NCI-H82 (cell line): ENCODE data around the gene SNAI1.

Experiments
- DNase-seq: peaks from one replicate; lab custom pipeline; 2025; lab: John Stamatoyannopoulos, UW

SNAI1 gene

DNA sequence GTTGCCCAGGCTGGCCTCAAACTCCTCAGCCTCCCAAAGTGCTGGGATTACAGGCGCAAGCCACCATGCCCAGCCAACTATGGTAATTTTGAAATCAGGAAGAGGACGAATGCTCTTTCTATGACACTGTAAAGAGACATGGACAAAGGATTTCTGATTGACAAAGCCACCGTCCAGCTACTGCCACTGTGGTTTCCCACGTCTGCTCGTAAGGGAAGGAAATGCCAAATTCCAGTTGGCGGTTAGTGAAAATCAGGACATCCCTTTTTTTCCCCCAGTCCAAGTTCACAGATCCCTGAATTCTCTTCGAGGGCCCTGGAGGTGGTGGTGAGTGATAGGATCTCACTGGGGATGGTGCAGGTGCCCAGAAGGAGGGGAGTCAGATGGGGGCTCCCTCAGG, 31.2 kb downstream of the SNAI1 start:
- no peak for DNase-seq

DNA sequence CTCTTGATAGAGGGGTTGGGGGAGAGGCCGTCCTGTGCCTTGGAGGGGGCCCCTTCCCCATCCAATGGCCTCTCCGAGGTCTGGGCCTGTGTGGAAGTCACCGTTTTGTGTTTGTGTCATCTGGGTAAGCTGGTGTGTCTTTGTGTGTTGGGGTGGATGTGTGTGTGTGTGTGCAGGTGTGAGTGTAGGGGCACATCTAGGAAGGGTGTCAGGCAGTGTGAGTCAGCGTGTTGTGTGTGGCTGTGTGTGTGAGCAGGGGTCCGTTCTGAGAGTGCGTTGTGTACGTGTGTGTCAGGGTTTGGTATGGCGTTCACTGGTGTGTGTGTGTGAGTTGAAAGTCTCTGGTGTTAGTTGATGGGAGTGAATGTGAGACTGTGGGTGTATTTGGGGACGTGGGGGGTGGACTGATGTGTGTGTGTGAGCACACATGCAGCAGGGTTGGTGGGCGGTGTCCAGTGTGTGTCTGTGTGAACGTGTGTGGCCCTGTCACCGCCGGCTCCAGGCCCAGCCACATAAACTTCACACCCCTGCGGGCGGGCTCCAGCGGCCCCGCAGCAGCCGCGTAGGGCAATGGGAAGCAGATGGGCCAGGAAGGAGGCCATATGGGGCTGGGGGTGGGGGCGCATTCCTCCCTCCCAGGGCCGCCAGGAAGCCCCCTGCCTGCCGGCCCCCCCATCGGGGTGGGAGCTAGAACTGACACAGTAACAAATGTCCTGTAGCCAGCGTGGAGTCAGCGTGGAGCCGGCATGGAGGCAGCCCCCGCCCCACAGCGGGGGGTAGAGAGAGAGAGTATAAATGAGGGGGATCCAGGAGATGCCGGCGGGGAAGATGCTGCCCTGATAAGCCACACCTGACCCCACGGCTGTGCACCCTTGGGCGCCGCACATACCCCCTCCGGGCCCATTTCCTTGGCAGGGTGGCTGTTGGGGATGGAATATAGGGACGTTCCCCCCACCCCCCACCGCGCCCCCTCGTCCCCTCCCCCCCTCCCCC, 32.1 kb downstream of the SNAI1 start:
- DNase-seq: peak; percentile 94

DNA sequence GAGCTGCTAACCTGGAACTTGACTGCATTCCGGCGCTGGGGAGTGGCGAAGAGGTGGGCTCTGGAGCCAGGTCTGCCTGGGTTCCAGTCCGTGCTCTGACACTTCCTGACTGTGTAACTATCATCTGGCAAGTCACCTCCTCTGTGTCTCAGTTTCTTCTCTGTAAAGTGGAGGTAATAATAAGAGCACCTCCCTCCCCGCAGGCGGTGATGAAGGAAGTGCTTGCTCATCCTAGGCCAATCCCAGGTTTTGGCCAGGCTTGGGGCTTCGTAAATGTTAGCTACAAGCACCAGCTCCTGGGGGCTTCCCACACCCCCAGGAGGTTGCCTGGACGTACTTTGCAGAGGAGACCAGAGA, 32.8 kb downstream of the SNAI1 start:
- DNase-seq: no peak

DNA sequence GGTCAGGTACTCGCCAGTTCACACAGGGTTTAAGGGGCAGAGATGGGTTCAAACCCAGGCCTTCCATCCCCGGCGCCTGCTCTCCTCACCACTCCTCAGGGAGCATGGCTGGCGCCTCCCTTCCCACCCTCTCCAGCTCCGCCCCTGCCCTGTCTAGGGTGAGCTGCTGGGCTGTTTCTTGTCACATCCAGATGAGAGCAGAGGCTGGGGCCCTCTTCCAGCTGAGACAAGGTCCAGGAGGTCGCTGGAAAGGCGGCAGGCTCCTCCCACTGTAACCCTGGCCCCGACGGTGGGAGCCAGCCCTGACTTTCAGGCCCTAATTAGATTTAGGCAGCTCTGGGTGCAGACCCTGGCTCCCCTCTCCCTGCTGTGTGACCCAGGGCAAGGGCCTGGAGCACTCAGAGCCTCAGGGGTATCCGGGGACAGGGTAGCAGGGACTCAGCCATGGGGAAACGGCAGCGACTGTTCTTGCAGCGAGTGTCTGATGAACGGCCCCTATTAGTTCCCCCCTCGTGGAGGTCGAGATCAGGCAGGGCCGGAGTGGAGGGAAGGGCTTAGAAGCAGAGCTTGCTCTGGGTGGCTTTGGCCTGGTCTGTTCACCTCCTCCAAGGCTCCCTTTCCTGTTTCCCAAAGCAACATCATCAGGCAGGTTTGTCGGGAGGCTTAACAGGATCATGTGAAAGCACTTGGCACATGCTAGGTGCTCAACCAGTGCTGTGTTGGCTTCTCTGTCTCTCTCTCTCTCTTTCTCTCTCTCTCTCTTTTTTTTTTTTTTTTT, 33.4 kb downstream of the SNAI1 start:
- DNase-seq: peak; percentile 97

DNA sequence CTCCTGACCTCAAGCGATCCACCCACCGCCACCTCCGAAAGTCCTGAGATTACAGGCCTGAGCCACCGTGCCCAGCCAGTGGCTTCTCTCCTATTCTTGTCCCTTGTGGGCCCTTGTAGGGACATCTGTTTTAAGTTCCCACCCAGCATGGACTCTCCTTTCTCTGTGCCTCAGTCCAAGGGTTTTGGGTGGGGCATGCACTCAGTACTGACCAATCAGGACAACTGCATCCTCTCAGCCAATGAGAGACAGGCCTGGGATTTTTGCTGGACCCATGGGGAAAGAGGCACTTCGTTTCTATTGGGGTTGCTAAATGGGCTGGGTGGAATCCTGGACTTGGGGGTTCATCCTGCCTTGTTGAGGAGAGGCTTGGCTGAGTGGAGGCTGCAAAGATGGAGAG, 34.4 kb downstream of the SNAI1 start:
- DNase-seq: peak; percentile 40

DNA sequence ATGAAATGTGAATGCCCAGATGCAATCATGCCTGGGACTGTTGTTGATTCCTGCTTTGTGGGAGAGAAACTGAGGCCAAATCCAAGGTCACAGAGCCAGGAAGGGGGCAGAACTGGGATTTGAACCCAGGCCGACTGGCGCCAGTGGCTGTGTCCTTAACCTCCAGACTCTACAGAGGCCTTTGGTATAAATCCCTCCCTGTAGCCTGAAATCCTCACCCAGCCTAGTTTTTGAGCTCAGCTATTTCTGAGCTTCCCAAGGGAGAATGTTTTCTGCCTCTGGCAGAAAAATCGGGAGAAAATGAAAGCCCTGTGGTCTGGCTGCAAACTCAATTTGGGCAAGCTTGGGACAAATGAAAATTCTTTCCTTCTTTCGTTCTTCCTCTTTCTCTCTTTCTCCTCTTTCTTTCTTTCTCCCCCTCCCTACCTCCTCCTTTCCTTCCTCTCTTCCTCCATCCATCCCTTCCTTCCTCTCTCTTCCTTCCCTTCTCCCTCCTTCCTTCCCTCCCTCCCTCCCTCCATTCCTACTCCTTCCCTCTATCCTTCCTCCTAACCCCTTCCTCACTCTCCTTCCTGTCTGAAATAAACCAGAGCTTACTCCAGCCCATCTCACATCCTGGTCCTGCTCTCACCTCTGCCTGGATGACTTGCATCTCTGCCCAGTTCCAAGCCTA, 34.9 kb downstream of the SNAI1 start:
- DNase-seq: no peak

DNA sequence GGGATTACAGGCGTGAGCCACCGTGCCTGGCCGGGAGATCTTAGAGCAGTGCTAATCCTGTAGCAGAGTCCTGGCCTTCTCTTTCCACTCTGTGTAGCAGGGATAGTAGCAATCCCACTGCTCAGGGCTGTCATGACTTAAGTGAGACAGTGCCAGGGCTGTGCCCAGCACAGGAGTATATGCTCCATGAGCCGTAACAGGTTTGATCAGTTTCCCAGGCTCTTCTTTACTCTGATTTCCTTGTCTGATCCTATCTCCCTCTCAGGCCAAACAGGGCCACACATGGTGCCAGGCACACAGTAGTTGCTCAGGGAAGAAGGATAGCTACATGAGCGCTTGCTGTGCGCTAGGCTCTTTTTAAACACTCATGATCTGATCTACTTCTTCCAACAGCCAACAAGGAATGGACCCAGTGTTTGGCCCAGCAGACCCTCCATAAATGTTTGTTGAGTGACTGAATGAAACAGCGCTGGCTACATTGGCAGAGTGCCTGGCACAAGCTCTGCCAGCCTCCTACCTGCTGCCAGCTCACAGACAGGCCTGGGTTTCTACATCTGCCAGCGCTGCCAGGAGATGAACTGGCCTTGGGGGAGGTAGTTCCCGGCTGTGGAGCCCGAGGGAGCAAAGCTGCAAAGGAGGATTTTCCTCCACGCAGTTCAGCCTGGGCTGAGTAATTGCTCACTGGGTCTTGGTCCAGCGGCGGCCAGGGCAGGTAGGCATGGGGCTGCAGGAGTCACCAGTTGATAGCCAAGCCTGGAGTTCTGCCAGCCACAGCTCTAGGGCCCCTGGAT, 36.9 kb downstream of the SNAI1 start:
- peak; percentile 33 for DNase-seq

DNA sequence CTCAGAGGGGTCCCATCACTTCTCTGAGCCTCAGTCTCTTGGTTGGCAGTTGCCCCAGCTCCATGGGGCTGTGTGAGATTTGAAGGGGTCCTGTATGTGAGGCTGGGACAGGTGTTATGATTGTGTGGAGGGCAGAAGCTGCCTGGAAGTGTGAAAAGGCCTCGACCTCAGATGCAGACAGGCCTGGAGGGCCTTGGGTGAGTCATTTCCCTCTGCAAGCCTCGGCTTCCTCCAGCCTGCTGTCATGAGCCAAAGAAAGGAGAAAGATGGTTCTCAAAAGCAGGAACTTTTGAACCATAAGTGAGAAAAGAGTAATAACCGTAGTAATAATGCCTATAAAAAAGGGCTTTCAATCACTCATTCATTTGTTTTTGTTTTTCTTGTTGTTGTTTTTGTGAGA, 37.5 kb downstream of the SNAI1 start:
- DNase-seq: no peak

DNA sequence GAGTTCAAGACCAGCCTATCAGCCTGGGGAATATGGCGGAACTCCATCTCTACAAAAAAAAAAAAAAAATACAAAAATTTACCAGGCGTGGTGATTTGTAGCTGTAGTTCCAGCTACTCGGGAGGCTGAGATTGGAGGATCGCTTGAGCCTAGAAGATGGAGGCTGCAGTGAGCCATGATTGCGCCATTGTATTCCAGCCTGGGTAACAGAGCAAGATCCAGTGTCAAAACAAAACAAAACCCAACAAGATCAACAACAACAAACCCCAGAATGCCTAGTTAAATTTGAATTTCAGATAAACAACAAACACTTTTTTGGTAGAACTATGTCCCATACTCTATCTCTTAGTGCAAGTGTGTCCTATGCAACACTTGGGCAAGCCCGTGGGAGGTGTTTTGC, 39.9 kb downstream of the SNAI1 start:
- no peak for DNase-seq

DNA sequence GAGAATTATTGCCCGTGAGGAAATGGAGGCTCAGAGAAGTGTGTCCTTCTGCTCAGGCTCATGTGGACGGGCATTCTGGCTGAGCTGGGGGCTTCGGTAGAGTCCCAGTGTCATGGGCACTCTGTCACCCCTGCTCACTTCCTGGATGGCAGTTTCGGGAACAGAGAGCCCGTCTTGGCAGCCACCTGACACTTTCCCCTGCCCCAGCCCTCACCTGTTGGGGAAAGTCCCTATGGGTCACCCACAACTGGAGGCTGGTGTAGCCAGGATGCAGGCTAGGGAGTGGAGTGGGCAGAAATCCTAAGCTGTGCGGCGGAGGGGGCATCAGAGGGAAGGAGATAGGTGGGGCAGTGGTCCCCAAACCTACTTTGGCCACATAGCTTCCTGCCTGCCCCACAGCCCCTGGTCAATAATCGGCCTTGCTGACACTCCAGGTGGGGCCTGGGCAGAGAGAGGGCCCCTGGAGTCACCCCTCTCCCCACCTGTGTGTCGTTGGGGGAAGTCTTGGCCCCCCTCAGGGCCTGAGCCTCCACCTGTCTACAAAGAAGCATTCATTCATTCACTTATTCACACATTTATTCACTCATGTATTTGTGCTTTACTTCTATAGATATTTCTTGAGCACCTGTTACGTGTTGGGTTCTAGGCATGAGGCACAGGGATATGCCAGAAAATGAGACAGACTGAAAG, 40.5 kb downstream of the SNAI1 start:
- no peak for DNase-seq

DNA sequence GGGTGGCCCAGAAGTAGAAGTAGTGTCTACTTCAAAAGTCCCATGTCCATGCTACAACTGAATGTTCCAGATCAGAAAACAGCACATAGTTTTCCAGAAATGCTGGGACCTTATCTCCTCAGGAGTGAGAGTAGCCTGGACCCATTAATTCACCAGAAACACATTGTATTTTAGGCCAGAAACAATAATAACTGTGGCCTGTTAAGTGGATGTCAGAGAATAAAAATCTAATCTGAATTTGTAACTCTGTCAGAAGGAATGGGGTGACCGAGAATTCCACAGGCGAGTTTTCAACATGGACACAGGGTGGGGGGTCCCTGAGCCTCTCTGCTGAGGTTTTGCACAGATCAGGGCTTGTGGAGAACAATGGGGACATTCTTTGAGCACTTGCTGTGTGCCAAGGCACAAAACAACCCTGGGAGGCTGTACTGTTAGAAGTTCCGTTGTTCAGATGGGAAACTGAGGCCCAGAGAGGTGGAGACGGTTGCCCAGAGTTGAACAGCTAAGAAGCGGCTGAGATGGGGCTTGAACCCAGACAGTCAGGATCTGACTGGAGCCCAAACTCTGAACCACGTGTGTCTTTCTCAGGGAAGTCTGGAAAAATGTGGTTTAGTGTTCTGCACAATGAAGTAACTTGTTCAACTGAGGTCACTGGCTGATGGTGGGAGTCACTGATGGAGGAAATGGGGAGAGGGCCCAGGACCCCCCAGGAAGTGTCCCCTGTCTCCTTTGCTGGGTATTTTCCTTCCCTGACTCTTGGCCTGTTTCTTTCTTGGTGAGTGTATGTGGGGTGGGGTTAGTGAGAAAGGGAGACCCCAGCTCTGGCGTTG, 44.2 kb downstream of the SNAI1 start:
- DNase-seq: no peak

DNA sequence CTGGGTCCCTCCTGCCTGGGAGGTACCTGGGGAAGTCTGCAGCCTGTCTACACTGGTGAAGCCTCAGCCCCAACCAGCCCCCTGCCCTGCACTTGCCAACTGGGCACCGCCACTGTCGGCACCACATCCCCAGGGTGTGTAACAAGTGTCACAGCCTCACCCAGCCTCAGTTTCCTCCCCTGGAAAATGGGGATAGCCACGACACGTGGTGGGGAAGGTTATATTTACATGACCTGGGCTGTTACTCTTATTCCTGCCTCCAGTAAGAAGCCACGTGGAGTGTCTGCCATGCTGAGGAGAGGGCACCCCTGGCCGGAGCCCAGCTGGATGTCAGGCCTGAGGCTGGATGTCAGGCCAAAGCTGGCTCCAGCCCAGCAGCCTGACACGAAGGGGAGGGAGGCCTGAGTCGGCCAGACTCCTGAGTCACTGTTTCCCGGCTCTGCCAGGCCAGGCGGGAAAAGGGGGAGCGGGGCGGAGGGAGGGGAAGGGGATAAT, 44.9 kb downstream of the SNAI1 start:
- peak; percentile 39 for DNase-seq

DNA sequence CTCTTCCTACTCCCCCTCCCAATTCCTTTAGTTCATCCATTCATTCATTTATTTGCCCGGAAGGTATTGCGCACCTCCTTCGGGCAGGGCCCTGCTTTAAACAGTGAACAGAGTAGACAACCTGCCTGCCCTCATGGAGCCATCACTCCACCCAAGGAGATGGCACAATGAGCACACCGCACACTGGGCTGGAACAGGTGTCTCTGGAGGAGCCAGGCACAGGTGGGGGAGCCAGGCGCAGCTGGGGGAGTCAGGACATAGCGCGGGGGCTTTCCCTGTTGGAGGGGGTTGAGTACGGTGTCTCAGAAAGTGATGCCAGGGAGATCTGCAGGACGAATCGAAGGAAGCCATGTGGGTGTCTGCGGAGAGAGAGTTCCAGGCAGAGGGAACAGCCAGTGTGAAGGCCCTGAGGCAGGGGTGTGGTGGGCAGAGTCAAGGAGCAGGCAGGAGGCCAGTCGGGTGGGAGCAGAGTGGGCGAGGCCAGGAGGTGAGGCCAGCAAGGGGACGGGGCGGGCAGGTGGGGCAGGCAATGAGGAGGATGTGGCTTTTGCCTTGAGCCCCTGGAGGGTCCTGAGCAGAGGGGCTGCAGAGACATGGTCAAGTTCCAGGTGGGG, 46.4 kb downstream of the SNAI1 start:
- DNase-seq: no peak

DNA sequence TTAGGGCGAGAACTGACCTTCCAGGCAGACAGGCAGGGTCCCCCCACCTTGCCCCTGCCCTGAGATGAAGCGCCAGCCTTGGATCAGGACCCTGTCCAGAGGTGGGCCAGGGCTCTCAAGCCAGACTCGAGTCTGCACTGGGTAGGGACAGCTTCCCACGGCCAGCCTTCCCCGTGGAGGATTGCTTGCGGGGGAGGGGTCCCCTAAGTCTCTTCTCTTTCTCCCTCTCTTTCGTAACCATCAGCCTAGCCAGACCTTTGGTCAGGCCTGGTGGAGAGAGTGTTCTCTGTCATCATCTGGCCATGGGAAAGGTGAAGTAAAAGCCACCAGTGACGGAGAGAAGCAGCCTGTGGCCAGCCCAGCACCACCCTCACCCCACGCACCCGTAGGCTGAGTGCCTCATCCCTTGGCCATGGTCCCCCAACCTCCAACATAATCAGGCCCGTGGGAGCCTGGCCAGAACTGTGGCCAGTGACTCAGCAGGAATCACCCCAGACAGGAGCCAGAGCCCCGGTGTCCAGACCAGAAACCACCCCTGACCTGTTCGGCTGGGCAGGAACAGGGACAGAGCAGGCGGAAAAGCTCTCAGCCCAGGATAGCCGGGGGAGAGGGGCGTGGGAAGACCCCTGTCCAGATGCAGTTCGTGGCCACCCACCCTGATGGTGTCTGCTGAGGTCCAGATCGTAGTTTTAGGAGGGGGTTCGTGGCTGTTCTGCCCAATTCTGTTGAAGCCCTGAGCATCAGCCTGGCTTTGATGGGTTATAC, 47.1 kb downstream of the SNAI1 start:
- DNase-seq: no peak

DNA sequence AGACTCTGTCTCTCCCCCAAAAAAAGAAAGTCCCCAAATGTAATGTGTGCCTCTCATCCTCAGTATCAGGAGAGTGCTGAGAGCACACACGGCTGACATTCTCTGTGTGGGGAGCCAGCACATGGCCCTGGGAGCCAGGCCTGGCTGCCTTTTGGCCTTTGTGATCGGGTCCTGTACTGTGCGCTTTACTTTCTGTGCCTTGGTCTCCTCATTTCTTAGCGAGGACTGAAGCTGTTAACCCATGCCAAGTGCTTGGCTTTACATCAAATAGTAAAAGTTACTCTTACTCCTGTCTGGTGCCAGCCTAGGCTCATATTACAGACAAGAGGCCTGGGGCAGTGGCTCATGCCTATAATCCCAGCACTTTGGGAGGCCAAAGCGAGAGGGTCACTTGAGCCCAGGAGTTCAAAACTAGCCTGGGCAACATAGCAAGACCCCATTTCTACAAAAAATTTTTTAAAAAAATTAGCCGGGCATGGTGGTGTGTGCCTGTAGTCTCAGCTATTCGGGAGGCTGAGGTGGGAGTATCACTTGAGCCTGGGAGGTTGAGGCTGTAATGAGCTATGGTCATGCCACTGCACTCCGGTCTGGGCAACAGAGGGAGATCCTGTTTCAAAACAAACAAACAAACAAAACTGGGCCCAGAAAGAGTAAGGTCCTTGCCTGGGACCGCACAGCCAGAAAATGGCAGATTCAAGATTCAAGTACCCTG, 50.3 kb downstream of the SNAI1 start:
- no peak for DNase-seq

DNA sequence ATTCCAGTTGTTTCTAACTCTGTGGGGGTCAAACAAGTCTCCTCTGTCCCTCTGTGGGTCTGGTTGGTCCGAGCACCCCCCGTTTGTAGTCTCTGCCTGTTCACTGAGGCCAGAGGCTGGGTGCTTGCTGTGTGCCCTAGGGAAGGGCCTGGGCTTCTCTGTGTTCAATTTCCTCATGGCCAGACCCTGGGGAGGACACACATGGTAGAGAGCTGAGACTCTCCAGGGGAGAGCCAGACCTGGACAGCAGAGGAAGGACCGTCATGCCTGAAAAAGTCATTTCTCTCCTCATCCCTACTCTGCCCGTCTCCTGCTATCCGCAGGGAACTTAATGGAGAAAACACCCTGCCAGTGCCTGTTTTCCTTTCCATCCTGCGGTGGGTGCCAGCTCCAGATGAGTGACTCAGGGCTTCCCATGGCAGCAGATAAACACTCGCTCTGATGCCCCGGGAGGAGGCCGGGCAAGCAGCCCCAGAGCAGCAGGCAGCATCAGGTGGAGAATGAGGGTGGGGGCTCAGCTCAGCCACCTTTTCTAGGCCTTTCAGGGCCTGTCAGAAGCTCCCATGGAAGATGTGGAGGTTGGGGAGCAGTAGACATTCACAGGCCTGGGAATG, 51.9 kb downstream of the SNAI1 start:
- no peak for DNase-seq

DNA sequence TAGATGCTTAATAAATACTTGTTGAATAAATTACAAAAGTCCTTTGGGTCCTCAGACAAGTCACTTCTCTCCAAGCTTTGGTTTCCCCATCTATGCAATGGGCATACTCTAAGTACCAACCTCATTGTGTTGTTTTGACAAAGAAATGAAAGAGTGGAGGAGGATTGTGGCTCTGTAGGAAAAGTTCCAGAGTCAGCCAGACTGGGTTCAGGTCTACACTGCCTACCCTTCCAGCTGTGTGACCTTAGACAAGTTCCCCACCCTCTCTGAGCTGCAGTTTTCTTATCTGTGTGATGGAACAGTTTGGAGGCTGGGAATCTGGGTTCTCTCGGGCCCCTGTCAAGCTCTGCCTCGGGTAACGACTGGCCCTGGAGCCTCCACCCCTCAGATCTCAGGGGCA, 53.9 kb downstream of the SNAI1 start:
- DNase-seq: no peak

DNA sequence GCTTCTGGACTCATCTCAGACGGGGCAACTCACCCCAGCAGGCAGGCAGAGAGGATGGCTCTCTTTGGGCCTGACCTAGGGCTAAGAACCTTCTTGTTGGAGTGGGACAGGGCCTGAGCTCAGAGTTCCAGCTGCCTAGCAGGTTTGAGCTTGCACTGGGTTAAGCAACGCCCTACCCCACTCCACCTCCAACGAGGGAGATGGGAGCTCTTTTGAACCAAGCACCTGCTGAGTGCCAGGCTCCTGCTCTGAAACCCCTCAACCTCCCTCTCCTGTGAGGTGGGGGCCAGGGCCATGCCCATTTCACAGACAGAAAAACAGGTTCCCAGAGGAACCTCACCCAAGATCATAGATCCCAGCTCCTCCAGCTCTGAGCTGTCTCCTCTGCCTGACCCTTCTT, 54.3 kb downstream of the SNAI1 start:
- DNase-seq: no peak
